ENCODE data around the gene COL6A5.
"Not testable (repeated sequence)": the region's sequence is repeated elsewhere in the genome, so short reads cannot be mapped to it uniquely, and the experiment has no call there.

The COL6A5 gene

DNA sequence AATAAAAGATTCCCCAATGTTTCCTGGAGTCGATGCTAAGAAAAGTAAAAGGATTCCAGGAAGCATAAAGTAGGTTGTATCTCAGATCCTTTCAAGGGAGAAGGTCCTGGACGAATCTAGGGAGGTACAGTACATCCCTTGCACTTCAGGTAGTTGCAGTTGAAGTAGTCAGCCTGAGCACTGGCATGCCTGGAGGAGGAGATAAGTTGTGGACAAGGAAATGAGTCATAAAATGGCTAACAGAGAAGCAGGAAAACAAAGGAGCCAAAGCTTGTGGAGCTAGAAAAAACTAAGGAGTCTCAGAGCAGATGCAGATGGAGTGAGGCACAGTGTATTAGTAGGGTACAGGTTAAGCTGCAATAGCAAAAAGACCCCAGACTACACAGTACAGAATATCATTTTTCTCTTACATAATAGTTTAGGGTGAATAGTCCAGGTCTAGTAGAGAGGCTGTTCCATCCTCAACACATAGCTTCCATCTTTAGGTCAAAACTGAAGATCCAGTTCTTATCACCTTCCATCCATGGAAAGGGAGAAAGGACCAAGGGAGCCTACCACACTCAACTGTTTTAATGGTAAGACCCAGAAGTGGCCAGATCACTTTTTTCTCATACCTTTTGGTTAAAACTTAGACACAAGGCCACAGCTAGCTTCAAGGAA is 41.3 kb downstream of the COL6A5 start:
- DNase-seq = no peak

- no peak for DNase-seq
Measured at GRCh38 chr3:130389743-130390478, 44.4 kb downstream of the COL6A5 start.

GRCh38 chr3:130392266-130392665 is 46.8 kb downstream of the COL6A5 start:
- DNase-seq = no peak

DNA sequence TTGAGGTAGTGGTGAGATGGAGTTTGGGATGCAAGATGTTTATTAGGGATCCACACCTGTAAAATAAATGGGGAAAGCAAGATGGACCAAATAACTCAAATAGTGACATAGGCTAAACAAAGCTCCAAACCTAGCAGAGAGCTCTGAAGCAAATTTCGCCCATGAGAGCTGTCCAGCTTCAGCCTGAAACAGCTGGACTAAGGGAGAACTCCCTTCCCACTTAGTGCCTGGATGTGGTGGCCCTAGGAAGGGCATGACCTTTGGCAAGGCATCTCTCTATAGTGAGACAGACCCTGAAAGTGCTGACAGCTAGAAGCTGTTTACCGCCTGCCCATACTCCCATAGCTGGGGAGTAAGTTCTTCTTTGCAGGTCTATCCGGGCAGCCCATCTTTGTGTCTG is 48.1 kb downstream of the COL6A5 start:
- no peak for DNase-seq

- no peak for DNase-seq
Measured at GRCh38 chr3:130395331-130395730, 49.9 kb downstream of the COL6A5 start.

GRCh38 chr3:130395916-130396315 is 50.4 kb downstream of the COL6A5 start:
- no peak for DNase-seq

DNA sequence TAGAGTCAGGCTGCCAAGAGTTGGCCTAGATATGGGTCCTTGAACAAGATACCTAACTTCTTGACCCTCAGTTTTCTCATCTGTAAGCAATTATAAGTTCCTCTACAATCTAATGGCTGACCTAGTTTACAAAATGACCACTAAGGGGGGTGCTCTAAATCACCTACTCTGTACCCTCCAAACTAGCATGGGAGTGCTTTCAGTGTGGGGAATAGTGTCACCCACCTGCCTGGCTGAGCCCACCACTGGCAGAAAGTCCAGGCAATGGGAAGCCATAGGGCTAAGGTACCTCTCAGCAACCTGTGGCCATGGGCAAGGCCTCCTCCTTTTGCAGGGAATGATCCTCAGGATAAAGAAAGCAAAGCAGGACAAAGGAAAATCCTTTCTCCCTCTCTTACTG is 58.9 kb downstream of the COL6A5 start:
- no peak for DNase-seq

DNA sequence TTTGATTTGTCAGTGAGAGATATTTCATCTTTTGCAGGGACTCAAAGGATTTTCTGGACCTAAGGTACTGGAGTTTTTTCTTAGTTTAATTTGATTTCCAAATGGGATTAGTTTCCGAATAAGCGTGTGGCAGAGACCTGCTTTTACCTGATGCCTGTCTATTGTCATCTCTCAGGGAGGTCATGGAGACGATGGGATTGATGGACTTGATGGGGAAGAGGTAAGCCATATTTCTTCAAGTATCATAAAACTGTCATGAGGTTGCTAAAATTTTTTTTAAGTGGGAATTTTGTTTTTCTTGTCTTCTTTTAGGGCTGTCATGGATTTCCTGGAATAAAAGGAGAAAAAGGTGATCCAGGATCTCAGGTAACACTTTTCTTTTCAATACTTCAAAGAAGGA is 60.5 kb downstream of the COL6A5 start:
- no peak for DNase-seq

DNA sequence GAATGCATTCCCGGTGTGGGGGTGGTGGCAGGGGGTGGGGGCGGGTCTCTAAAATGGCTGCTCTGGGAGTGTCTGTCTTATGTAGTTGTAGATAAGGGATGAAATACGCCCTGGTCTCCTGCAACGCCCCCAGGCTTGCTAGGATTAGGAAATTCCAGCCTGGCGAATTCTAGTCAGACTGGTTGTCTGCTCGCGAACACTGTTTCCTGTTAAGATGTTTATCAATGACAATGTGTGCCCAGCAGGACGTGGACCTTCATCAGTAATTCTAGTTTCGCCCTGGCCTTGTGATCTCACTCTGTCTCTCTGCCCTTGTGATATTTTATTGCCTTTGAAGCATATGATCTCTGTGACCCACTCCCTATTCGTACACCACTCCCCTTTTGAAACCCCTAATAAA is 62.8 kb downstream of the COL6A5 start:
- not testable (repeated sequence) for DNase-seq

GRCh38 chr3:130411320-130411719 is 65.8 kb downstream of the COL6A5 start:
- DNase-seq = no peak

DNA sequence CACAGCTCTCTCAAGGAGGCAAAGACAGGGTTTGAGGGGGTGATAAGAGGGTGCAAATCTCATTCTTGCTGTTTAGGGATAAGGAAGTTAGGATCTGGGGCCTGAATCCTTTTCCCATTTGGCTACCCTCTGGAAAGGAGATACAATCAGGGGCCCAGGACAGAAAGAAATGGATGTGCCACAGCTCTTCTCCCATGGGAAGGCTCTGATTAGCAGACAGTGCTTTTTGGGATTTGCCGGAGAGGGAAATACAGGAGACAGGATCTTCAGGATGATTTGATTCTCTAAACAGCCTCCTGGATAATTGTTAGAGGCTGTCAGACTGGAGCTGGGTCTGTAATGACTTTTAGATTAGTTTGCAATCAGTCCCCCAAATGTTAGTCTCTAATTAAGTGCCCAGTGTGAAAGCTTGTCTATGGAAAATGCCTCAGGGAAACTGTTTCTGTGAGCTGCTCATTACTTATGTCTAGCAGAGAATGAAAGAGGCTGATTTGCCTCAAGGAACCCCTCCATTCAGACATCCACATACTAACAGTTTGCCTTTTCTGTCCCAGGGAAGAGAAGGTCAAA is 67.6 kb downstream of the COL6A5 start:
- no peak for DNase-seq

GRCh38 chr3:130414457-130414856 is 69.0 kb downstream of the COL6A5 start:
- DNase-seq = no peak

DNA sequence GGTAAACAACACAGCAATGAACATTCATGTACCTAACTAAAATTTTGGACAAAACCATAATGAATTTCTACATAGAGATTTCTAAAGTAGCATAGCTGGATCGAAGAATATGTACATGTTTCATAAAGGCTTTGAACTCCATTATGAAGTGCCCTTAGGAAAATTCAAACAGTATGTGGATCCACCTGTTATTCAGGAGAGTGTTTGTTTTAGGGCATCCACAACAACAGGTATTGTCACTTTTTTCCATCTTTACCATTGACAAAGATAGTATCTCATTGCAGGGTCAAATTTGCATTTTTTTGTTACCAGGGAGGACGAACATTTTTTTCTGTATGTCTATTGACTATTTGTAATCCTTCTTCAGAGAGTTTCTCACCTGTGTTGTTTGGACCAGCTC is 75.0 kb downstream of the COL6A5 start:
- DNase-seq = no peak

- no peak for DNase-seq
Measured at GRCh38 chr3:130423064-130423463, 77.6 kb downstream of the COL6A5 start.

- DNase-seq = no peak
Measured at GRCh38 chr3:130424837-130425236, 79.4 kb downstream of the COL6A5 start.

- no peak for DNase-seq
Measured at GRCh38 chr3:130425484-130425883, 80.0 kb downstream of the COL6A5 start.

DNA sequence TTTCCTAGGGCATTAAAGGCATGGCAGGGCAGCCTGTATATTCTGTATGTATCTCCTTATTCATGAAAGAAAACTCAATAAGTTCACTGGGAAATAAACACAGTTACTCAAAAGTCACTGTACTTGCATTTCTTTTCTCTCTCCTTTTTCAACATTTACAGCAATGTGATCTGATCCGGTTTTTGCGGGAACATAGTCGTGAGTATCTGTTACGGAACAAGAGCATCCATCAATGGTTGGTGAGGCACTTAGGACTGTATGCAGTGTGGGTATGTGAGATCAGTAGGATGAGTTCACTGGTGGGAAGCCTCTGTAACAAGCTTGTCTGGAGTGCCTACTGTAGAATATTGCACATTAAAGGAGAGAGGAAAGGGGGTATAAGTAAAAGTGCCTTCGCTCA is 80.7 kb downstream of the COL6A5 start:
- DNase-seq = no peak

- no peak for DNase-seq
Measured at GRCh38 chr3:130428871-130429712, 83.6 kb downstream of the COL6A5 start.

DNA sequence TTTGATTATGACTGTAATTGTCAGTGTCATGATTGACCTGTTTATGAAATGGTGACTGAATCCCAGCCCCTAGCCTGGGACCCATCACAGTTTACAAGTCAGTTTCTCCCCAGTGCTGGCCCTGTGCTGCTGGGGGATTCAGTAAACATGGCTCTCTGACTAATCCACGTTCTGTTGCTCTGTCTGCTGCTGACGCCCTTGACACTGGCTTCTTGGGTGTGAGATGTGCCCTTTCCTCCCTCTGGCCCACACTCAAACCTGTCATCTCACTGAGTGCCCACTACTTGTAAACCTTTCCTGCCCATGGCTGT is 84.2 kb downstream of the COL6A5 start:
- no peak for DNase-seq

- DNase-seq = no peak
Measured at GRCh38 chr3:130430266-130430665, 84.8 kb downstream of the COL6A5 start.

DNA sequence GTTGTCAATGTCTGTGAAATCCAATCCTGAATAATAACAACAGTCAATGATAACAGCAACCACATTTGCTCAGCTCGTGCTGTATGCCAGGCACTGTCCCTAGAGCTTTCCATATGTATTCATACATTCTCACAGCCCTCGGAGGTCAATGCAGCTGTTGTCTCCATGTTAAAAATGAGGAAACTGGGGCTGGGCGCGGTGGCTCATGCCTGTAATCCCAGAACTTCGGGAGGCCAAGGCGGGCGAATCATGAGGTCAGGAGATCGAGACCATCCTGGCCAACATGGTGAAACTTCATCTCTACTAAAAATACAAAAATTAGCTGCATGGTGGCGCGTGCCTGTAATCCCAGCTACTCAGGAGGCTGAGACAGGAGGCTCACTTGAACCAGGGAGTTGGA is 86.6 kb downstream of the COL6A5 start:
- DNase-seq = not testable (repeated sequence)

GRCh38 chr3:130433306-130433705 is 87.8 kb downstream of the COL6A5 start:
- no peak for DNase-seq

GRCh38 chr3:130442284-130442683 is 96.8 kb downstream of the COL6A5 start:
- no peak for DNase-seq

- DNase-seq = not testable (repeated sequence)
Measured at GRCh38 chr3:130446840-130447239, 101.4 kb downstream of the COL6A5 start.

Measured in effector CD4-positive, alpha-beta T cell (primary cell).